Gastrocnemius medialis (tissue), 4 donors: ENCODE results near the gene MICAL1. TPM values are rescaled to one million over a fixed set of nuclear protein-coding genes. Genes with fewer than 3 reads are reported as not detected.

ENCODE experiments used
- ATAC-seq, 2 donors: fragments of 150-250 bp; one replicate each; pipeline ENCODE4 v1.9.1; 2016
- DNase-seq, 2 donors: peaks; one replicate each; pipeline ENCODE4 v3.0.0-alpha.2; 2019
- H3K27ac ChIP-seq, 4 donors: fragments of 200-600 bp; sonication (generic); 1 replicate in 1 of 4; 2 replicates in 3 of 4; pipeline ENCODE4 v1.5.1; 2016 to 2018; ENCODE audit warnings: mild to moderate bottlenecking in 2 of 4, moderate library complexity in 1 of 4
- H3K27me3 ChIP-seq, 3 donors: fragments of 200-600 bp; sonication (generic) in 2 of 3; 1 replicate in 1 of 3; 2 replicates in 2 of 3; pipeline versions ENCODE4 v1.5.1 to v1.6.0; 2016 to 2019; ENCODE audit warnings: mild to moderate bottlenecking in 1 of 3, moderate library complexity in 1 of 3
- H3K36me3 ChIP-seq, 2 donors: fragments of 200-600 bp; sonication (generic) in 1 of 2; one replicate each; pipeline ENCODE4 v1.5.1; 2017 to 2018
- H3K4me1 ChIP-seq, 2 donors: fragments of 200-600 bp; sonication (generic) in 1 of 2; one replicate each; pipeline ENCODE4 v1.5.1; 2016 to 2017; ENCODE audit warnings: mild to moderate bottlenecking in 2 of 2
- H3K4me3 ChIP-seq, 4 donors: fragments of 200-600 bp; sonication (generic) in 3 of 4; 1 replicate in 1 of 4; 2 replicates in 3 of 4; pipeline ENCODE4 v1.5.1; 2016 to 2019; ENCODE audit warnings: mild to moderate bottlenecking in 2 of 4
- H3K9me3 ChIP-seq, 3 donors: fragments of 200-600 bp; sonication (generic) in 2 of 3; 1 replicate in 1 of 3; 2 replicates in 2 of 3; pipeline ENCODE4 v1.5.1; 2016 to 2019
- CTCF ChIP-seq, 5 experiments: fragments of 450-650 bp in 3 of 5; fragments of 200-600 bp in 2 of 5; sonication (generic) in 2 of 5; IDR thresholded peaks in 4 of 5; conservative IDR thresholded peaks in 1 of 5; 1 replicate in 4 of 5; 2 replicates in 1 of 5; pipeline ENCODE4 v1.5.1; 2016 to 2019; ENCODE audit warnings: antibody characterized with exemption in 5 of 5, mild to moderate bottlenecking in 3 of 5, moderate library complexity in 3 of 5
- POLR2A ChIP-seq, 2 donors: fragments of 450-650 bp; IDR thresholded peaks; one replicate each; pipeline ENCODE4 v1.6.1; 2017; ENCODE audit warnings: antibody characterized with exemption in 2 of 2, mild to moderate bottlenecking in 2 of 2, moderate library complexity in 2 of 2
- in situ Hi-C, 4 donors: fragments of 200-750 bp; cut with MboI; loops; one replicate each; pipeline versions ENCODE4 v1.15.0 to v1.8.0; 2017; ENCODE audit warnings: low sequenced_read_pairs in 4 of 4
- intact Hi-C: fragments of 100-400 bp; cut with DNase I; formaldehyde crosslinking; loops from one replicate; pipeline ENCODE4 v1.15.1; 2023; ENCODE audit warnings: low total_unique reads
- total RNA-seq, 4 donors: library from RNA; depleted of rRNA; stranded (reverse); fragments of >200 nt; gene quantifications; one replicate each; pipeline versions ENCODE4 v1.1.0 to v1.2.3, GENCODE V29; 2016

The MICAL1 gene, protein sequence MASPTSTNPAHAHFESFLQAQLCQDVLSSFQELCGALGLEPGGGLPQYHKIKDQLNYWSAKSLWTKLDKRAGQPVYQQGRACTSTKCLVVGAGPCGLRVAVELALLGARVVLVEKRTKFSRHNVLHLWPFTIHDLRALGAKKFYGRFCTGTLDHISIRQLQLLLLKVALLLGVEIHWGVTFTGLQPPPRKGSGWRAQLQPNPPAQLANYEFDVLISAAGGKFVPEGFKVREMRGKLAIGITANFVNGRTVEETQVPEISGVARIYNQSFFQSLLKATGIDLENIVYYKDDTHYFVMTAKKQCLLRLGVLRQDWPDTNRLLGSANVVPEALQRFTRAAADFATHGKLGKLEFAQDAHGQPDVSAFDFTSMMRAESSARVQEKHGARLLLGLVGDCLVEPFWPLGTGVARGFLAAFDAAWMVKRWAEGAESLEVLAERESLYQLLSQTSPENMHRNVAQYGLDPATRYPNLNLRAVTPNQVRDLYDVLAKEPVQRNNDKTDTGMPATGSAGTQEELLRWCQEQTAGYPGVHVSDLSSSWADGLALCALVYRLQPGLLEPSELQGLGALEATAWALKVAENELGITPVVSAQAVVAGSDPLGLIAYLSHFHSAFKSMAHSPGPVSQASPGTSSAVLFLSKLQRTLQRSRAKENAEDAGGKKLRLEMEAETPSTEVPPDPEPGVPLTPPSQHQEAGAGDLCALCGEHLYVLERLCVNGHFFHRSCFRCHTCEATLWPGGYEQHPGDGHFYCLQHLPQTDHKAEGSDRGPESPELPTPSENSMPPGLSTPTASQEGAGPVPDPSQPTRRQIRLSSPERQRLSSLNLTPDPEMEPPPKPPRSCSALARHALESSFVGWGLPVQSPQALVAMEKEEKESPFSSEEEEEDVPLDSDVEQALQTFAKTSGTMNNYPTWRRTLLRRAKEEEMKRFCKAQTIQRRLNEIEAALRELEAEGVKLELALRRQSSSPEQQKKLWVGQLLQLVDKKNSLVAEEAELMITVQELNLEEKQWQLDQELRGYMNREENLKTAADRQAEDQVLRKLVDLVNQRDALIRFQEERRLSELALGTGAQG
- total RNA-seq: 10 to 100 TPM in 1 of 4 donors, 1 to 10 TPM in 3; 6.0 to 11.6 (median 8.0) TPM

DNA sequence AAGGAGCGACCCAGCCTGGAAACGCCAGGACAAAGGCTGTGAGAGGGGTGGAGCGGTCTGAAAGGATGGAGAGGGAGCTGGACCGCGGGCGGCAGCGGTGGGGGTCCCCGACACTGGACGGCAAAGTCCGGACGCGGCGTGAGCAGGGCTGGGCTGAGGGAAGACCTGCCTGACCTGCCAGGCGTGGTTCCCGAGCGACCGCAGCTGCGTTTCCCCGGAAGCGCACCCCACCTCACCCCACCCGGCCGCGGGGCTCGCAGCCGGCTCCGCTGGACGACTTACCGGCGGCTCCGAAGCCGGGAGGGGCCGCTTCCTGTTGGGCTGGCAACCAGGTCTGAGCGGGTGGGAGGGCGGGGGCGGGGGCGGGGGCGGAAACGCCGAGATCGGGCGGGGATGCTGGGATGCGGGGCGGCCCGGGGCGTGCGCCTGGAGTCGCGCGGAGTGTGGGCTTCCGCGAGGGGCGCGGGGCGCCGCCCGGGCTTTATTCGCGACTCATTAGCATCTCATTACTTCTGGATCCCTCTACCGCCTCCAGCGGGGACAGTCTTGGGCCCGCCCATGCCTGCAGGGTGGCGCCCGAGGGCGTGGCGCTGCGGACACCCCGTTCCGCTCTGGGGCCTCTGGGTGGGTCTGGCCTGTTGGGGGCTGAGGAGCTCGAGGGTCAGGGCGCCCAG, at the start of gene MICAL1:
TSS of gene MICAL1 (minus strand) at position 336 of the 674 bp plus-strand sequence. CDS start 1,576 bp downstream, outside the sequence.
- TF ChIP-seq POLR2A (IDR thresholded peaks at IDR 0.05): peak; percentile 14 to 25
- TF ChIP-seq CTCF (IDR thresholded peaks at IDR 0.05 in 4 of 5, conservative IDR thresholded peaks at IDR 0.05 in 1 of 5): peak in 3 of 5 experiments; percentile 14 to 58 (median 55)
- DNase-seq: peak; percentile 39 to 60
- intact Hi-C loops: loop anchor here (2.0 to 10.0 kb wide), 4 partner anchors 27 to 901 kb away; partner anchors contain the start of genes AK9, CD164, FIG4 and ZBTB24
- H3K27me3 ChIP-seq: no peaks in the 10 kb centered on the region
- H3K36me3 ChIP-seq: no peaks in the 10 kb centered on the region
- peak; percentile 56 to 62 for ATAC-seq
- peaks cover 18 to 34% of the 10 kb centered on the region in 2 donors for H3K4me1 ChIP-seq
- no peaks in the 10 kb centered on the region for H3K9me3 ChIP-seq
- in situ Hi-C loops: no loop called here
- peak within 1 kb of the TSS; percentile 67 to 94 (median 80) for H3K4me3 ChIP-seq
- H3K27ac ChIP-seq: peak within 1 kb of the TSS; percentile 61 to 74 (median 72)

- DNase-seq (no peak), ATAC-seq (no peak)
- intact Hi-C loops (no loop called here), in situ Hi-C loops (no loop called here)
- H3K4me1 ChIP-seq: no peaks in the 10 kb centered on the region
- H3K36me3 ChIP-seq: no peaks in the 10 kb centered on the region
- no peaks in the 10 kb centered on the region for H3K27me3 ChIP-seq
- H3K9me3 ChIP-seq: no peaks in the 10 kb centered on the region
- no peak overlapping the region for H3K4me3 ChIP-seq
- TF ChIP-seq POLR2A (IDR thresholded peaks at IDR 0.05): no peak
- TF ChIP-seq CTCF (IDR thresholded peaks at IDR 0.05 in 4 of 5, conservative IDR thresholded peaks at IDR 0.05 in 1 of 5): no peak
- H3K27ac ChIP-seq: no peak overlapping the region
Measured at GRCh38 chr6:109503327-109504224, 48.0 kb upstream of the MICAL1 start.

DNA sequence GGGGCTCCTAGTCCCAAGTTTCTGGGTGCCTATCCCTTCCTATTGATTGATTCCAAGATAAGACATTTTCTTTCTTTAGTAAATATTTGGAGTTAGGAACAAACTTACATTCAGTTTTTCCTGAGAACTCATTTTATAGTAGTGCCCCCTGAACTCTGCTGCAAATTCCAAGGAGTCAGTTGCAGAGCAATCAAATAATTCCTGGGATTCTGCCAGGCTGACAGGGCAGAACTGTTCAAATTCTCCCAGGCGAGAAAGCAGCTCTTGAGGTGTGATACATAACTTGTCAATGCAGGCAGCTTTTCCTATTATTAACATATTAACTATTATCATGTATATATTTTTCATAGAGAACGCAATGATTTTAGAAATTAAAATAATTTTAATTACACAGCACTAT, 43.4 kb upstream of the MICAL1 start:
- ATAC-seq: no peak
- DNase-seq: no peak
- Histone ChIP-seq H3K9me3 (no peaks in the 10 kb centered on the region), H3K27me3 (no peaks in the 10 kb centered on the region), H3K27ac (no peak overlapping the region), H3K4me3 (no peak overlapping the region), H3K36me3 (no peaks in the 10 kb centered on the region), H3K4me1 (no peaks in the 10 kb centered on the region)
- intact Hi-C loops: no loop called here
- in situ Hi-C loops: no loop called here
- TF ChIP-seq CTCF (IDR thresholded peaks at IDR 0.05 in 4 of 5, conservative IDR thresholded peaks at IDR 0.05 in 1 of 5) (no peak), POLR2A (IDR thresholded peaks at IDR 0.05) (no peak)
